Tibial nerve (tissue), 4 donors: ENCODE measurements around the gene GEMIN5. TPM values are rescaled to one million over a fixed set of nuclear protein-coding genes. Genes with fewer than 3 reads are reported as not detected.
"Not testable (repeated sequence)": the region's sequence is repeated elsewhere in the genome, so short reads cannot be mapped to it uniquely, and the experiment has no call there.

Experiments used
- DNase-seq, 2 donors: peaks; one replicate each; pipeline ENCODE4 v3.0.0-alpha.2; 2019; ENCODE audit warnings: low spot score in 2 of 2
- H3K27ac ChIP-seq, 4 donors: fragments of 200-600 bp; sonication (generic) in 3 of 4; one replicate each; pipeline ENCODE4 v1.5.1; 2017 to 2019; ENCODE audit warnings: mild to moderate bottlenecking in 1 of 4
- H3K27me3 ChIP-seq, 2 donors: fragments of 200-600 bp; sonication (generic) in 1 of 2; one replicate each; pipeline versions ENCODE4 v1.5.1 to v1.6.0; 2017 to 2019
- H3K36me3 ChIP-seq, 3 donors: fragments of 200-600 bp; sonication (generic); one replicate each; pipeline ENCODE4 v1.5.1; 2018 to 2019
- H3K4me1 ChIP-seq, 4 donors: fragments of 200-600 bp; sonication (generic) in 3 of 4; one replicate each; pipeline ENCODE4 v1.5.1; 2017 to 2019
- H3K4me3 ChIP-seq, 4 donors: fragments of 200-600 bp; sonication (generic) in 3 of 4; one replicate each; pipeline ENCODE4 v1.5.1; 2017 to 2019; ENCODE audit warnings: mild to moderate bottlenecking in 1 of 4, moderate library complexity in 1 of 4
- H3K9me3 ChIP-seq, 4 donors: fragments of 200-600 bp; sonication (generic) in 3 of 4; one replicate each; pipeline ENCODE4 v1.5.1; 2017 to 2019
- CTCF ChIP-seq, 5 experiments: fragments of 200-600 bp in 3 of 5; fragments of 450-650 bp in 2 of 5; sonication (generic) in 3 of 5; IDR thresholded peaks; one replicate each; pipeline ENCODE4 v1.5.1; 2016 to 2019; ENCODE audit warnings: antibody characterized with exemption in 5 of 5, mild to moderate bottlenecking in 3 of 5, moderate library complexity in 2 of 5
- EP300 ChIP-seq, 2 donors: sonication (generic); formaldehyde crosslinking; IDR thresholded peaks; one replicate each; pipeline ENCODE4 v1.6.1; 2017; ENCODE audit warnings: antibody characterized with exemption in 2 of 2, mild to moderate bottlenecking in 1 of 2
- POLR2A ChIP-seq, 2 donors: fragments of 450-650 bp; IDR thresholded peaks; one replicate each; pipeline ENCODE4 v1.6.1; 2017; ENCODE audit warnings: antibody characterized with exemption in 2 of 2, mild to moderate bottlenecking in 2 of 2, moderate library complexity in 2 of 2
- WGBS, 2 donors: methylation state at CpG; one replicate each; pipeline ENCODE4 v1.1.5; 2018; 5-methylcytosine and 5-hydroxymethylcytosine counted together
- total RNA-seq, 4 donors: library from RNA; depleted of rRNA; stranded (reverse); fragments of >200 nt; gene quantifications; one replicate each; pipeline ENCODE4 v1.1.0, GENCODE V29; 2016

Gene GEMIN5
- total RNA-seq, 4 donors from 2014 or later = 17.8 to 20.5 (median 18.8) TPM

GRCh38 chr5:154944716-154945115, 6.7 kb upstream of the GEMIN5 start:
- TF ChIP-seq EP300 (IDR thresholded peaks at IDR 0.05) = no peak
- TF ChIP-seq POLR2A (IDR thresholded peaks at IDR 0.05) = no peak
- TF ChIP-seq CTCF (IDR thresholded peaks at IDR 0.05) = no peak
- no peaks in the 10 kb centered on the region for H3K27me3 ChIP-seq

GRCh38 chr5:154943527-154943926, 5.5 kb upstream of the GEMIN5 start:
- Histone ChIP-seq H3K36me3 (peaks cover 0 to 4% (median 0%) of the 10 kb centered on the region in 3 donors), H3K27ac (no peak overlapping the region), H3K4me3 (no peak overlapping the region), H3K4me1 (peaks cover 0 to 76% (median 18%) of the 10 kb centered on the region in 4 donors), H3K9me3 (no peaks in the 10 kb centered on the region), H3K27me3 (no peaks in the 10 kb centered on the region)
- DNase-seq = no peak
- TF ChIP-seq CTCF (IDR thresholded peaks at IDR 0.05) = no peak
- TF ChIP-seq EP300 (IDR thresholded peaks at IDR 0.05) = no peak
- TF ChIP-seq POLR2A (IDR thresholded peaks at IDR 0.05) = no peak
- 86 to 88% methylated on average over 5 of the region's 5 CpGs for WGBS, 2 donors

More at GRCh38 chr5:154944716-154945115, 6.7 kb upstream of the GEMIN5 start:
- Histone ChIP-seq H3K27ac (peak overlapping the region in 1 of 4 donors; percentile 49), H3K36me3 (peaks cover 0 to 4% (median 0%) of the 10 kb centered on the region in 3 donors), H3K9me3 (no peaks in the 10 kb centered on the region), H3K4me1 (peaks cover 0 to 86% (median 23%) of the 10 kb centered on the region in 4 donors), H3K4me3 (no peak overlapping the region)
- DNase-seq = no peak

GRCh38 chr5:154940772-154941620, 3.0 kb upstream of the GEMIN5 start, which contains the start of gene MRPL22:
TSS of gene MRPL22 (plus strand) at chr5:154941073. CDS start at chr5:154941111, 38 bp downstream.
- DNase-seq = peak; percentile 84 to 96
- peak within 1 kb of the TSS; percentile 65 to 88 (median 80) for H3K27ac ChIP-seq
- H3K36me3 ChIP-seq = peaks cover 0 to 4% (median 0%) of the 10 kb centered on the region in 3 donors
- no peaks in the 10 kb centered on the region for H3K27me3 ChIP-seq
- H3K4me3 ChIP-seq = peak within 1 kb of the TSS; percentile 52 to 79 (median 66)
- WGBS, 2 donors = 2% methylated on average over 36 to 40 of the region's 40 CpGs
- TF ChIP-seq EP300 (IDR thresholded peaks at IDR 0.05) (peak in 1 of 2 donors; percentile 94), CTCF (IDR thresholded peaks at IDR 0.05) (peak in 2 of 5 experiments; percentile 57 to 67), POLR2A (IDR thresholded peaks at IDR 0.05) (peak in 1 of 2 donors; percentile 48)
- peaks cover 0 to 70% (median 24%) of the 10 kb centered on the region in 4 donors for H3K4me1 ChIP-seq
- no peaks in the 10 kb centered on the region for H3K9me3 ChIP-seq

GRCh38 chr5:154940375-154940771, 2.4 kb upstream of the GEMIN5 start:
- no peak for DNase-seq
- no peaks in the 10 kb centered on the region for H3K9me3 ChIP-seq
- peaks cover 0 to 64% (median 24%) of the 10 kb centered on the region in 4 donors for H3K4me1 ChIP-seq
- peaks cover 0 to 6% (median 0%) of the 10 kb centered on the region in 3 donors for H3K36me3 ChIP-seq
- TF ChIP-seq CTCF (IDR thresholded peaks at IDR 0.05) (no peak), EP300 (IDR thresholded peaks at IDR 0.05) (no peak), POLR2A (IDR thresholded peaks at IDR 0.05) (no peak)
- no peaks in the 10 kb centered on the region for H3K27me3 ChIP-seq
- H3K27ac ChIP-seq = peak overlapping the region in 3 of 4 donors; percentile 65 to 88 (median 77)
- 84% methylated on average over 9 of the region's 9 CpGs for WGBS, 2 donors
- H3K4me3 ChIP-seq = peak overlapping the region; percentile 52 to 79 (median 66)

GRCh38 chr5:154939387-154939786, 1.4 kb upstream of the GEMIN5 start:
- H3K27me3 ChIP-seq, DNase-seq, H3K9me3 ChIP-seq, H3K4me3 ChIP-seq, H3K27ac ChIP-seq: not testable (repeated sequence)
- WGBS, 2 donors = 90% methylated on average over 5 of the region's 5 CpGs
- Histone ChIP-seq H3K4me1 (peaks cover 0 to 57% (median 24%) of the 10 kb centered on the region in 4 donors), H3K36me3 (peaks cover 0 to 13% (median 0%) of the 10 kb centered on the region in 3 donors)
